HG03460 (cell line): ENCODE data around the gene TUBE1.
"Not testable (repeated sequence)": the region's sequence is repeated elsewhere in the genome, so short reads cannot be mapped to it uniquely, and the experiment has no call there.

Experiments used
- ATAC-seq: cut with Tn5 transposase; IDR thresholded peaks from one replicate; pipeline ENCODE4 v1.9.1; 2021; ENCODE audit not compliant: unreplicated experiment

Gene TUBE1

GRCh38 chr6:112087136-112087911 is at the start of gene TUBE1, which contains the start of gene FAM229B:
TUBE1 (minus strand) TSS chr6:112087482; CDS start chr6:112087434, 48 bp downstream.
FAM229B (plus strand) TSS chr6:112087591; CDS start chr6:112099284, 11,693 bp downstream.
- peak; percentile 96 for ATAC-seq

- ATAC-seq: no peak
Observed at GRCh38 chr6:112130878-112131277, 43.6 kb upstream of the TUBE1 start.

GRCh38 chr6:112128208-112128607 is 40.9 kb upstream of the TUBE1 start:
- ATAC-seq: no peak

GRCh38 chr6:112123982-112124381 is 36.7 kb upstream of the TUBE1 start:
- ATAC-seq: no peak

GRCh38 chr6:112122756-112123155 is 35.5 kb upstream of the TUBE1 start:
- ATAC-seq: no peak

- ATAC-seq: no peak
Observed at GRCh38 chr6:112118034-112118433, 30.8 kb upstream of the TUBE1 start.

- no peak for ATAC-seq
Observed at GRCh38 chr6:112117554-112117953, 30.3 kb upstream of the TUBE1 start.

- no peak for ATAC-seq
Observed at GRCh38 chr6:112116221-112116620, 28.9 kb upstream of the TUBE1 start.

GRCh38 chr6:112114577-112115223 is 27.4 kb upstream of the TUBE1 start:
- no peak for ATAC-seq

- no peak for ATAC-seq
Observed at GRCh38 chr6:112113918-112114317, 26.6 kb upstream of the TUBE1 start.

- no peak for ATAC-seq
Observed at GRCh38 chr6:112113431-112113830, 26.1 kb upstream of the TUBE1 start.

GRCh38 chr6:112109262-112109661 is 22.0 kb upstream of the TUBE1 start:
- ATAC-seq: no peak

GRCh38 chr6:112106562-112106961 is 19.3 kb upstream of the TUBE1 start:
- no peak for ATAC-seq

GRCh38 chr6:112106026-112106425 is 18.7 kb upstream of the TUBE1 start:
- ATAC-seq: not testable (repeated sequence)

GRCh38 chr6:112100561-112100960 is 13.3 kb upstream of the TUBE1 start:
- no peak for ATAC-seq

- ATAC-seq: no peak
Observed at GRCh38 chr6:112096901-112097300, 9.6 kb upstream of the TUBE1 start.

- no peak for ATAC-seq
Observed at GRCh38 chr6:112087916-112088315, 634 bp upstream of the TUBE1 start.

GRCh38 chr6:112086744-112087135 is 542 bp downstream of the TUBE1 start:
- peak; percentile 32 for ATAC-seq

GRCh38 chr6:112085286-112086065 is 1.8 kb downstream of the TUBE1 start:
- ATAC-seq: no peak

- no peak for ATAC-seq
Observed at GRCh38 chr6:112081569-112081968, 5.7 kb downstream of the TUBE1 start.

GRCh38 chr6:112066606-112067005 is 20.7 kb downstream of the TUBE1 start:
- no peak for ATAC-seq
